Breast epithelium (tissue), 3 donors: ENCODE data around the gene MXRA7.
"Not testable (repeated sequence)": the region's sequence is repeated elsewhere in the genome, so short reads cannot be mapped to it uniquely, and the experiment has no call there.

Experiments used
- CTCF ChIP-seq, 3 donors: fragments of 450-650 bp; IDR thresholded peaks; one replicate each; pipeline ENCODE4 v1.5.1; 2016 to 2017; ENCODE audit warnings: antibody characterized with exemption in 3 of 3, mild to moderate bottlenecking in 3 of 3, moderate library complexity in 3 of 3
- POLR2A ChIP-seq: fragments of 450-650 bp; IDR thresholded peaks from one replicate; pipeline ENCODE4 v1.6.1; 2016; ENCODE audit warnings: antibody characterized with exemption, mild to moderate bottlenecking, moderate library complexity
- POLR2AphosphoS5 ChIP-seq, 3 donors: sonication (generic); formaldehyde crosslinking; IDR thresholded peaks; one replicate each; pipeline ENCODE4 v1.6.1; 2017; ENCODE audit warnings: antibody characterized with exemption in 3 of 3

DNA sequence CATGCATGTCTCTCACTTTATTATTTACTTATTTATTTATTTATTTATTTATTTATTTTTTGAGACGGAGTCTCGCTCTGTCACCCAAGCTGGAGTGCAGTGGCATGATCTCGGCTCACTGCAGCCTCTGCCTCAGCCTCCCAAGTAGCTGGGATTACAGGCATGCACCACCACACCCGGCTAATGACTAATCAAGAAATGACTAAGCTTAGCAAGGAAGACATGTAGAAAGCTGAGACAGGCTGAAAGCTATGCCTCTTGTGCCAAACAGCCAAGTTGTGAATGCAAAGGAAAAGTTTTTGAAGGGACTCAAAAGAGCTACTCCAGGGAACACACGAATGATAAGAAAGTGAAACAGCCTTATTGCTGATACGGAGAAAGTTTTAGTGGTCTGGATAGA, 35.0 kb upstream of the MXRA7 start:
- not testable (repeated sequence) for TF ChIP-seq POLR2A; CTCF (IDR thresholded peaks at IDR 0.05); POLR2AphosphoS5 (IDR thresholded peaks at IDR 0.05)
